SK-N-SH treated with all-trans-retinoic acid at 6 μM for 48 hours (cell line): ENCODE results near the gene PAXIP1.

Source experiments
- ARNTL ChIP-seq: fragments of 450-650 bp; formaldehyde crosslinking; IDR thresholded peaks from 2 replicates; pipeline ENCODE4 v1.5.0; 2020; ENCODE audit warnings: low read depth, mild to moderate bottlenecking, moderate library complexity, borderline replicate concordance
- ESRRG ChIP-seq: fragments of 250-450 bp; sonication (Bioruptor Pico); IDR thresholded peaks from 2 replicates; pipeline ENCODE4 v1.6.1; 2021; ENCODE audit warnings: mild to moderate bottlenecking
- GLIS3 ChIP-seq: fragments of 250-450 bp; sonication (Bioruptor Pico); IDR thresholded peaks from 2 replicates; pipeline ENCODE4 v1.5.0; 2020; ENCODE audit warnings: mild to moderate bottlenecking, moderate library complexity
- OSR1 ChIP-seq: fragments of 250-450 bp; sonication (Bioruptor Pico); IDR thresholded peaks from 2 replicates; pipeline ENCODE4 v1.8.0; 2022; ENCODE audit warnings: moderate library complexity, mild to moderate bottlenecking, inconsistent platforms
- RARB ChIP-seq: fragments of 250-450 bp; sonication (Bioruptor Pico); IDR thresholded peaks from 2 replicates; pipeline ENCODE4 v1.8.0; 2021; ENCODE audit warnings: mild to moderate bottlenecking, moderate library complexity
- SNAI2 ChIP-seq: fragments of 250-450 bp; sonication (Bioruptor Pico); IDR thresholded peaks from 2 replicates; pipeline ENCODE4 v1.5.0; 2020; ENCODE audit warnings: mild to moderate bottlenecking, moderate library complexity
- ZFP3 ChIP-seq: fragments of 250-450 bp; sonication (Bioruptor Pico); IDR thresholded peaks from 2 replicates; pipeline ENCODE4 v1.5.0; 2020; ENCODE audit warnings: mild to moderate bottlenecking, moderate library complexity
- ZFP30 ChIP-seq: fragments of 450-650 bp; formaldehyde crosslinking; IDR thresholded peaks from 2 replicates; pipeline ENCODE4 v1.5.0; 2022; ENCODE audit warnings: mild to moderate bottlenecking, moderate library complexity
- ZNF8 ChIP-seq: fragments of 450-650 bp; formaldehyde crosslinking; IDR thresholded peaks from 2 replicates; pipeline ENCODE4 v1.5.0; 2020; ENCODE audit warnings: mild to moderate bottlenecking, moderate library complexity
- TF ChIP-seq, protein P1 (sequence below): fragments of 250-450 bp; sonication (Bioruptor Pico); IDR thresholded peaks from 2 replicates; pipeline ENCODE4 v1.5.1; 2020; ENCODE audit warnings: low read depth, mild to moderate bottlenecking, moderate library complexity
- TF ChIP-seq, protein P2 (sequence below): fragments of 250-450 bp; sonication (Bioruptor Pico); IDR thresholded peaks from 2 replicates; pipeline ENCODE4 v1.8.0; 2020; ENCODE audit warnings: mild to moderate bottlenecking, moderate library complexity, borderline replicate concordance
- TF ChIP-seq, protein P3 (sequence below): fragments of 250-450 bp; sonication (Bioruptor Pico); IDR thresholded peaks from 2 replicates; pipeline ENCODE4 v1.5.1; 2021; ENCODE audit warnings: mild to moderate bottlenecking, moderate library complexity
- TF ChIP-seq, protein P4 (sequence below): fragments of 250-450 bp; sonication (Bioruptor Pico); IDR thresholded peaks from 2 replicates; pipeline ENCODE4 v1.8.0; 2021; ENCODE audit warnings: low read depth, mild to moderate bottlenecking, moderate library complexity, borderline replicate concordance
- TF ChIP-seq, protein P5 (sequence below): fragments of 250-450 bp; sonication (Bioruptor Pico); IDR thresholded peaks from 2 replicates; pipeline ENCODE4 v1.5.0; 2020; ENCODE audit warnings: mild to moderate bottlenecking, moderate library complexity

DNA sequence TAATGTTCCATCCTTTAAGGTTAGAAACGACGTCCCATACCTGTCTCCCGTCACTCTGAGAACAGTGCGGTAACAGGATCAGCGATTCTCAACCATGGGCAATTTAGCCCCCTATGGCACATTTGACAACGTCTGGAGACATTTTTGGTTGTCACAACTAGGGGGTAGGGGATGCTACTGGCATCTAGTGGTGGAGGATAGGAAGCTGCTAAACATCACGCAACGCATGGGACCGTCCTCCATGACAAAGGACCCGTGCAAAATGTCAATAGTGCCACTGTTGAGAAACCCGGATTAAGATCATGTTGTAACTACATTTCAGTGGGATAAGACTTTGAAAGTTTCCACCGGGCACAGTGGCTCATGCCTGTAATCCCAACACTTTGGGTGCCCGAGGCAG, 5.0 kb upstream of the PAXIP1 start:
- TF ChIP-seq, protein P1, sequence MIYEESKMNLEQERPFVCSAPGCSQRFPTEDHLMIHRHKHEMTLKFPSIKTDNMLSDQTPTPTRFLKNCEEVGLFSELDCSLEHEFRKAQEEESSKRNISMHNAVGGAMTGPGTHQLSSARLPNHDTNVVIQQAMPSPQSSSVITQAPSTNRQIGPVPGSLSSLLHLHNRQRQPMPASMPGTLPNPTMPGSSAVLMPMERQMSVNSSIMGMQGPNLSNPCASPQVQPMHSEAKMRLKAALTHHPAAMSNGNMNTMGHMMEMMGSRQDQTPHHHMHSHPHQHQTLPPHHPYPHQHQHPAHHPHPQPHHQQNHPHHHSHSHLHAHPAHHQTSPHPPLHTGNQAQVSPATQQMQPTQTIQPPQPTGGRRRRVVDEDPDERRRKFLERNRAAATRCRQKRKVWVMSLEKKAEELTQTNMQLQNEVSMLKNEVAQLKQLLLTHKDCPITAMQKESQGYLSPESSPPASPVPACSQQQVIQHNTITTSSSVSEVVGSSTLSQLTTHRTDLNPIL = no peak
- TF ChIP-seq ZFP30 (CRISPR knock-in tag) = no peak
- TF ChIP-seq, protein P2, sequence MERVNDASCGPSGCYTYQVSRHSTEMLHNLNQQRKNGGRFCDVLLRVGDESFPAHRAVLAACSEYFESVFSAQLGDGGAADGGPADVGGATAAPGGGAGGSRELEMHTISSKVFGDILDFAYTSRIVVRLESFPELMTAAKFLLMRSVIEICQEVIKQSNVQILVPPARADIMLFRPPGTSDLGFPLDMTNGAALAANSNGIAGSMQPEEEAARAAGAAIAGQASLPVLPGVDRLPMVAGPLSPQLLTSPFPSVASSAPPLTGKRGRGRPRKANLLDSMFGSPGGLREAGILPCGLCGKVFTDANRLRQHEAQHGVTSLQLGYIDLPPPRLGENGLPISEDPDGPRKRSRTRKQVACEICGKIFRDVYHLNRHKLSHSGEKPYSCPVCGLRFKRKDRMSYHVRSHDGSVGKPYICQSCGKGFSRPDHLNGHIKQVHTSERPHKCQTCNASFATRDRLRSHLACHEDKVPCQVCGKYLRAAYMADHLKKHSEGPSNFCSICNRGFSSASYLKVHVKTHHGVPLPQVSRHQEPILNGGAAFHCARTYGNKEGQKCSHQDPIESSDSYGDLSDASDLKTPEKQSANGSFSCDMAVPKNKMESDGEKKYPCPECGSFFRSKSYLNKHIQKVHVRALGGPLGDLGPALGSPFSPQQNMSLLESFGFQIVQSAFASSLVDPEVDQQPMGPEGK (CRISPR knock-in tag) = no peak
- no peak for TF ChIP-seq ESRRG
- no peak for TF ChIP-seq GLIS3 (CRISPR knock-in tag)
- TF ChIP-seq ZFP3 (CRISPR knock-in tag) = no peak
- TF ChIP-seq, protein P3, sequence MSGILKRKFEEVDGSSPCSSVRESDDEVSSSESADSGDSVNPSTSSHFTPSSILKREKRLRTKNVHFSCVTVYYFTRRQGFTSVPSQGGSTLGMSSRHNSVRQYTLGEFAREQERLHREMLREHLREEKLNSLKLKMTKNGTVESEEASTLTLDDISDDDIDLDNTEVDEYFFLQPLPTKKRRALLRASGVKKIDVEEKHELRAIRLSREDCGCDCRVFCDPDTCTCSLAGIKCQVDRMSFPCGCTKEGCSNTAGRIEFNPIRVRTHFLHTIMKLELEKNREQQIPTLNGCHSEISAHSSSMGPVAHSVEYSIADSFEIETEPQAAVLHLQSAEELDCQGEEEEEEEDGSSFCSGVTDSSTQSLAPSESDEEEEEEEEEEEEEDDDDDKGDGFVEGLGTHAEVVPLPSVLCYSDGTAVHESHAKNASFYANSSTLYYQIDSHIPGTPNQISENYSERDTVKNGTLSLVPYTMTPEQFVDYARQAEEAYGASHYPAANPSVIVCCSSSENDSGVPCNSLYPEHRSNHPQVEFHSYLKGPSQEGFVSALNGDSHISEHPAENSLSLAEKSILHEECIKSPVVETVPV (CRISPR knock-in tag) = no peak
- no peak for TF ChIP-seq OSR1 (CRISPR knock-in tag)
- TF ChIP-seq ZNF8 = no peak
- TF ChIP-seq, protein P4, sequence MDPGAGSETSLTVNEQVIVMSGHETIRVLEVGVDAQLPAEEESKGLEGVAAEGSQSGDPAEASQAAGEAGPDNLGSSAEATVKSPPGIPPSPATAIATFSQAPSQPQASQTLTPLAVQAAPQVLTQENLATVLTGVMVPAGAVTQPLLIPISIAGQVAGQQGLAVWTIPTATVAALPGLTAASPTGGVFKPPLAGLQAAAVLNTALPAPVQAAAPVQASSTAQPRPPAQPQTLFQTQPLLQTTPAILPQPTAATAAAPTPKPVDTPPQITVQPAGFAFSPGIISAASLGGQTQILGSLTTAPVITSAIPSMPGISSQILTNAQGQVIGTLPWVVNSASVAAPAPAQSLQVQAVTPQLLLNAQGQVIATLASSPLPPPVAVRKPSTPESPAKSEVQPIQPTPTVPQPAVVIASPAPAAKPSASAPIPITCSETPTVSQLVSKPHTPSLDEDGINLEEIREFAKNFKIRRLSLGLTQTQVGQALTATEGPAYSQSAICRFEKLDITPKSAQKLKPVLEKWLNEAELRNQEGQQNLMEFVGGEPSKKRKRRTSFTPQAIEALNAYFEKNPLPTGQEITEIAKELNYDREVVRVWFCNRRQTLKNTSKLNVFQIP (CRISPR knock-in tag) = no peak
- no peak for TF ChIP-seq SNAI2 (CRISPR knock-in tag)
- no peak for TF ChIP-seq RARB (CRISPR knock-in tag)
- TF ChIP-seq, protein P5, sequence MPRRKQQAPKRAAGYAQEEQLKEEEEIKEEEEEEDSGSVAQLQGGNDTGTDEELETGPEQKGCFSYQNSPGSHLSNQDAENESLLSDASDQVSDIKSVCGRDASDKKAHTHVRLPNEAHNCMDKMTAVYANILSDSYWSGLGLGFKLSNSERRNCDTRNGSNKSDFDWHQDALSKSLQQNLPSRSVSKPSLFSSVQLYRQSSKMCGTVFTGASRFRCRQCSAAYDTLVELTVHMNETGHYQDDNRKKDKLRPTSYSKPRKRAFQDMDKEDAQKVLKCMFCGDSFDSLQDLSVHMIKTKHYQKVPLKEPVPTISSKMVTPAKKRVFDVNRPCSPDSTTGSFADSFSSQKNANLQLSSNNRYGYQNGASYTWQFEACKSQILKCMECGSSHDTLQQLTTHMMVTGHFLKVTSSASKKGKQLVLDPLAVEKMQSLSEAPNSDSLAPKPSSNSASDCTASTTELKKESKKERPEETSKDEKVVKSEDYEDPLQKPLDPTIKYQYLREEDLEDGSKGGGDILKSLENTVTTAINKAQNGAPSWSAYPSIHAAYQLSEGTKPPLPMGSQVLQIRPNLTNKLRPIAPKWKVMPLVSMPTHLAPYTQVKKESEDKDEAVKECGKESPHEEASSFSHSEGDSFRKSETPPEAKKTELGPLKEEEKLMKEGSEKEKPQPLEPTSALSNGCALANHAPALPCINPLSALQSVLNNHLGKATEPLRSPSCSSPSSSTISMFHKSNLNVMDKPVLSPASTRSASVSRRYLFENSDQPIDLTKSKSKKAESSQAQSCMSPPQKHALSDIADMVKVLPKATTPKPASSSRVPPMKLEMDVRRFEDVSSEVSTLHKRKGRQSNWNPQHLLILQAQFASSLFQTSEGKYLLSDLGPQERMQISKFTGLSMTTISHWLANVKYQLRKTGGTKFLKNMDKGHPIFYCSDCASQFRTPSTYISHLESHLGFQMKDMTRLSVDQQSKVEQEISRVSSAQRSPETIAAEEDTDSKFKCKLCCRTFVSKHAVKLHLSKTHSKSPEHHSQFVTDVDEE = no peak
- TF ChIP-seq ARNTL (CRISPR knock-in tag) = no peak
